T-cell (primary cell): ENCODE results near the gene ETV6. TPM values are rescaled to one million over a fixed set of nuclear protein-coding genes. Genes with fewer than 3 reads are reported as not detected.

Source experiments
- ATAC-seq, 4 experiments: fragments of 200-7000 bp in 3 of 4; fragments of 150-1000 bp in 1 of 4; cut with Tn5 transposase; replicated peaks in 1 of 4; 1 replicate in 3 of 4; 2 replicates in 1 of 4; pipeline ENCODE4 v1.10.0; 2021; ENCODE audit warnings: moderate library complexity in 3 of 4, mild to moderate bottlenecking in 2 of 4, moderate number of reproducible peaks in 1 of 4
- CTCF ChIA-PET, 2 donors: fragments of 300-600 bp; sonication (Branson Sonifier 250); formaldehyde crosslinking; loops; one replicate each; lab custom pipeline; 2022; ENCODE audit warnings: antibody characterized with exemption in 2 of 2; lab: Charles Lee
- POLR2A ChIA-PET, 2 donors: fragments of 300-600 bp; sonication (Branson Sonifier 250); formaldehyde crosslinking; loops; one replicate each; lab custom pipeline; 2022; ENCODE audit warnings: antibody characterized with exemption in 2 of 2; lab: Charles Lee
- DNase-seq, 35 experiments: peaks; one replicate each; pipeline versions ENCODE4 v3.0.0 to v3.0.0-alpha.2; 2013 to 2023
- H3K27ac ChIP-seq: one replicate; pipeline ENCODE4 v1.5.1; 2013; ENCODE audit warnings: low read length
- H3K27me3 ChIP-seq, 2 experiments: replicated peaks in 1 of 2; 1 replicate in 1 of 2; 2 replicates in 1 of 2; pipeline versions ENCODE4 v1.6.1 to v1.7.0; 2013; ENCODE audit warnings: low read length in 1 of 2, mixed read lengths in 1 of 2; ENCODE audit not compliant: control insufficient read depth in 2 of 2, insufficient read depth in 2 of 2; ENCODE audit errors: extremely low read depth in 1 of 2
- H3K36me3 ChIP-seq, 2 donors: 1 replicate in 1 of 2; 2 replicates in 1 of 2; pipeline versions ENCODE4 v1.6.1 to v1.7.0; 2013; ENCODE audit warnings: low read length in 1 of 2; ENCODE audit not compliant: control insufficient read depth in 2 of 2, insufficient read depth in 1 of 2; ENCODE audit errors: extremely low read depth in 1 of 2
- H3K4me1 ChIP-seq, 2 experiments: 1 replicate in 1 of 2; 2 replicates in 1 of 2; pipeline versions ENCODE4 v1.6.1 to v1.7.0; 2013; ENCODE audit warnings: low read length in 2 of 2, mixed read lengths in 1 of 2; ENCODE audit not compliant: insufficient read depth in 2 of 2, control insufficient read depth in 1 of 2; ENCODE audit errors: extremely low read depth in 1 of 2
- H3K4me3 ChIP-seq, 2 donors: 1 replicate in 1 of 2; 2 replicates in 1 of 2; pipeline versions ENCODE4 v1.5.1 to v1.7.0; 2013; ENCODE audit warnings: mild to moderate bottlenecking in 2 of 2, low read length in 1 of 2, moderate library complexity in 1 of 2; ENCODE audit not compliant: control insufficient read depth in 1 of 2; ENCODE audit errors: extremely low read depth in 1 of 2
- H3K9me3 ChIP-seq: 2 replicates; pipeline ENCODE4 v1.7.0; 2013
- H3K27ac Mint-ChIP-seq, 2 donors: one replicate each; pipeline ENCODE4 v1.8.0; 2020 to 2021; ENCODE audit warnings: mild to moderate bottlenecking in 2 of 2, mixed read lengths in 2 of 2
- H3K27me3 Mint-ChIP-seq, 2 donors: one replicate each; pipeline ENCODE4 v1.8.0; 2021 to 2022; ENCODE audit warnings: mixed read lengths in 2 of 2
- H3K36me3 Mint-ChIP-seq: one replicate; pipeline ENCODE4 v1.8.0; 2021; ENCODE audit warnings: mixed read lengths
- H3K4me1 Mint-ChIP-seq, 3 donors: one replicate each; pipeline ENCODE4 v1.8.0; 2020 to 2022; ENCODE audit warnings: mixed read lengths in 3 of 3, mild to moderate bottlenecking in 1 of 3
- H3K4me3 Mint-ChIP-seq, 3 donors: one replicate each; pipeline ENCODE4 v1.8.0; 2020 to 2022; ENCODE audit warnings: mild to moderate bottlenecking in 3 of 3, mixed read lengths in 3 of 3, moderate library complexity in 3 of 3
- H3K9me3 Mint-ChIP-seq, 3 donors: one replicate each; pipeline ENCODE4 v1.8.0; 2020 to 2022; ENCODE audit warnings: mixed read lengths in 3 of 3
- WGBS: methylation state at CpG from one replicate; pipeline ENCODE4 v1.1.5; 2013; ENCODE audit warnings: missing lambda C conversion rate; ENCODE audit not compliant: insufficient coverage; 5-methylcytosine and 5-hydroxymethylcytosine counted together
- total RNA-seq, 35 experiments: library from RNA in 6 of 35; stranded (reverse) in 6 of 35; fragments of 120-200 nt in 1 of 35; gene quantifications; one replicate each; pipeline versions ENCODE4 v1.2.1 to v1.2.4 and lab custom pipeline; 2013 to 2026

The ETV6 gene
- total RNA-seq, 5 donors from 2014 or later (not counting 1 experiment from before 2014, with no cell fraction given): 24.8 to 36.3 (median 31.3) TPM

DNA sequence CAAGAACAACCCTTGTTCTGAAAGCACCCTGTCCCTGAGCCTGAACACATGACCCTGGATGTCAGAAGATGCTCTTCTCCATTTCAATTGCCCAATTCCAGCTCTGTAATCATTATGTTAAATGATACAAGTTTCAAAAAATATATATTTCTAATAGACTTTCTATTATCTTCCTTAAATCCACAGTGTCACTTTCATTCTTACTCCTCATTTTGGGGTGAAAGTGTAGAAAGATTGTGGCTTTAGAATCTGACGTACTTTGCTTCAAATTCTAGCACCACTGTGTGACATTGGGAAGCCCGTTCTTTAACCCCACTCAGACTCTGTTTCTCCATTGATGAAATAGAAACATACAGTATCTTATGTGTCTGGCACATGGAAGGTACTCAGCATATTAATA is 83.2 kb downstream of the ETV6 start:
- H3K36me3 ChIP-seq: no peaks in the 10 kb centered on the region
- Mint-ChIP-seq H3K27me3 (no peaks in the 10 kb centered on the region), H3K27ac (peak overlapping the region; percentile 94 to 95), H3K4me1 (peaks cover 66 to 82% (median 70%) of the 10 kb centered on the region in 3 donors), H3K4me3 (peak overlapping the region; percentile 62 to 69 (median 62)), H3K36me3 (peaks cover 6% of the 10 kb centered on the region), H3K9me3 (no peaks in the 10 kb centered on the region)
- no peak overlapping the region for H3K4me3 ChIP-seq
- no peaks in the 10 kb centered on the region for H3K27me3 ChIP-seq
- H3K27ac ChIP-seq: peak overlapping the region; percentile 35
- ChIA-PET CTCF (no interaction called here), POLR2A (no interaction called here)
- WGBS: no CpG with 5 or more reads among the region's 2 CpGs
- DNase-seq (no peak), ATAC-seq (no peak)
- no peaks in the 10 kb centered on the region for H3K9me3 ChIP-seq
- peaks cover 26 to 40% of the 10 kb centered on the region in 2 experiments for H3K4me1 ChIP-seq

DNA sequence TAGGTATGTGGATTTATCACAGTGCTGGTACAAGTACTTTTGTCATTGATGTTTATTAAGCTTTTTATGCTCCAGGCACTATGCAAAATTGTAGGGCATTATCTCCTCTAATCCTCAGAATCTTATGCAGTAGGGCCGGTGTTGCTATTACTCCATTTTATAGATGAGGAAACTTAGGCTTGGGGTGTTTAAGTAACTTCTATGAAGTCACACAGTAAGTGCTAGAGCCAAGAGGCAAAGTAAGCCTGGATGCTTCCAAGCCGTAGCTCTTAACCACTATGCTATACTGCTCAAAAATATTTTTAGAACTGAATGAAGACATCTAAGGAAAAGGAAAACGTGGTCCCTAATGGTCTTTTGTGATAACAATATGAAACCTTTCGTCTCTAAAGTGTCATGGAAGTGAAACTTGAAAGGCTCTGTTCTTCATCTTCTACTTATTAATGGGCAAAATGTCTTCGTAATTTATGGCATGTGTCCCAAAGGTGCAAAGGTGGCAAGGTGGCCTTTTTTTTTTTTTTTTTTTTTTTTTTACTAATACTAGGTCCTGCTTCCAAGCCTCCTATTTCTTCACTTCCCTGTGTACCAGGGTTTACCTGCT is 85.2 kb downstream of the ETV6 start:
- H3K4me3 ChIP-seq: no peak overlapping the region
- H3K36me3 ChIP-seq: no peaks in the 10 kb centered on the region
- H3K27ac Mint-ChIP-seq: no peak overlapping the region
- H3K4me3 Mint-ChIP-seq: no peak overlapping the region
- H3K27me3 Mint-ChIP-seq: no peaks in the 10 kb centered on the region
- DNase-seq (no peak), ATAC-seq (no peak)
- no peaks in the 10 kb centered on the region for H3K9me3 Mint-ChIP-seq
- no peaks in the 10 kb centered on the region for H3K27me3 ChIP-seq
- no CpG with 5 or more reads among the region's 5 CpGs for WGBS
- H3K36me3 Mint-ChIP-seq: peaks cover 17% of the 10 kb centered on the region
- peaks cover 67 to 79% (median 68%) of the 10 kb centered on the region in 3 donors for H3K4me1 Mint-ChIP-seq
- no peaks in the 10 kb centered on the region for H3K9me3 ChIP-seq
- no peak overlapping the region for H3K27ac ChIP-seq
- H3K4me1 ChIP-seq: peaks cover 22 to 27% of the 10 kb centered on the region in 2 experiments
- ChIA-PET CTCF (interaction anchor here in 1 of 2 donors (0.6 to 0.9 kb wide), 2 partner anchors 25 to 31 kb away, joined by 3 to 7 read pairs; no protein-coding TSS in a partner anchor), POLR2A (no interaction called here)

DNA sequence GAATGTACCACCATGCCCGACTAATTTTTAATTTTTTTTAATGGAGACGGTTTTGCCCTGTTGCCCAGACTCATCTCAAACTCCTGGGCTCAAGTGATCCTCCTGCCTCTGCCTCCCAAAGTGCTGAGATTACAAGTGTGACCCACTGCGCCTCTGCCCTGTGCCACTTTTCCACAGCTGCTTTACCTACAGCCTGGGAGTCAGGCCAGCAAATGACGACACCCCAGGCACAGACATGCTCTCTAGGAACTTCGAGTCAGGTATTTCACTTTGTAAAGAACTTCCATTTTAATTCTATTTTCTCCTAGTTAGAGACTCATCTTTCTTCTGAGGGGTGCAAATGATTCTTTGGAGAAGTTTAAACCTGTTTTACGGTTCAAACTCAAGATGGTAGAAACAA is 89.0 kb downstream of the ETV6 start:
- peaks cover 56 to 70% (median 66%) of the 10 kb centered on the region in 3 donors for H3K4me1 Mint-ChIP-seq
- no peaks in the 10 kb centered on the region for H3K9me3 ChIP-seq
- H3K36me3 ChIP-seq: no peaks in the 10 kb centered on the region
- peaks cover 0 to 4% of the 10 kb centered on the region in 2 experiments for H3K4me1 ChIP-seq
- ATAC-seq (no peak), DNase-seq (no peak)
- H3K36me3 Mint-ChIP-seq: peaks cover 23% of the 10 kb centered on the region
- CTCF ChIA-PET: no interaction called here
- H3K27me3 Mint-ChIP-seq: no peaks in the 10 kb centered on the region
- H3K27me3 ChIP-seq: no peaks in the 10 kb centered on the region
- H3K9me3 Mint-ChIP-seq: no peaks in the 10 kb centered on the region
- no peak overlapping the region for H3K27ac ChIP-seq
- POLR2A ChIA-PET: interaction anchor here (0.7 kb wide), 2 partner anchors 10 to 118 kb away, joined by 4 to 13 read pairs; no protein-coding TSS in a partner anchor
- H3K4me3 Mint-ChIP-seq: no peak overlapping the region
- no peak overlapping the region for H3K27ac Mint-ChIP-seq
- H3K4me3 ChIP-seq: no peak overlapping the region
- 95% methylated on average over 4 of the region's 6 CpGs for WGBS

DNA sequence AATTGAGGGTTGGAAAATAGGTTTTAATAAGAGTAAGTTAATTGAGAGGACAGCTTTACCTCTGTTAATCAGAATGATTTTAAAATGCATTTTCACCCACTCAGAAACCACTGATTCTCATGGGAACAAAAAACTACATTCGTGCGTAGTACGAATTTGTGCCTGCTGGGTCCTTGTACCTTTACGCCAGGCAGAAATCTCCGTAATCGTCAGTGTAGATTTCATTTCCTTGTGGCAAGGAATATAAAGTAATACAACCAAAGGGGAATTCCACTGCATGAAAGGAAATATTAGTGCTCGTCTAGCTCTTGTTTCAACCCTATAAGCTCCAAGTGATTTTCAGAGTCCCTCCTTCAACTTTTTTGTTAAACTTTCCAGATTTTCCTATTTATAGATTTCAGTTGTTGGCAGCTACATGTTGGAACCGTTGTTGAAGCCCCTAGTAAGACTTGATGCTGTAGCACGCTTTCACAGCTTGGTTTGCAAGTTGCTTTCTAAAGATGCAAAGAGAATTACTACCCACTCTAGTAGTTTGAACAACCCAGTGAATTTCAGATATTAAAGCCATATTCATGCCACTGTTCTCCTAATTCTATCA is 90.6 kb downstream of the ETV6 start:
- Histone ChIP-seq H3K9me3 (no peaks in the 10 kb centered on the region), H3K27me3 (no peaks in the 10 kb centered on the region), H3K36me3 (no peaks in the 10 kb centered on the region), H3K4me3 (no peak overlapping the region), H3K27ac (no peak overlapping the region), H3K4me1 (peaks cover 0 to 4% of the 10 kb centered on the region in 2 experiments)
- WGBS: 90% methylated on average over 4 of the region's 9 CpGs
- Mint-ChIP-seq H3K36me3 (peaks cover 31% of the 10 kb centered on the region), H3K27me3 (no peaks in the 10 kb centered on the region), H3K4me1 (peaks cover 62 to 77% (median 76%) of the 10 kb centered on the region in 3 donors), H3K9me3 (no peaks in the 10 kb centered on the region), H3K27ac (peak overlapping the region in 1 of 2 donors; percentile 34), H3K4me3 (no peak overlapping the region)
- no peak for ATAC-seq
- CTCF ChIA-PET: interaction anchor here in 1 of 2 donors (0.6 kb wide), 1 partner anchor 29 kb away, joined by 4 read pairs; no protein-coding TSS in a partner anchor
- DNase-seq: no peak
- POLR2A ChIA-PET: no interaction called here

DNA sequence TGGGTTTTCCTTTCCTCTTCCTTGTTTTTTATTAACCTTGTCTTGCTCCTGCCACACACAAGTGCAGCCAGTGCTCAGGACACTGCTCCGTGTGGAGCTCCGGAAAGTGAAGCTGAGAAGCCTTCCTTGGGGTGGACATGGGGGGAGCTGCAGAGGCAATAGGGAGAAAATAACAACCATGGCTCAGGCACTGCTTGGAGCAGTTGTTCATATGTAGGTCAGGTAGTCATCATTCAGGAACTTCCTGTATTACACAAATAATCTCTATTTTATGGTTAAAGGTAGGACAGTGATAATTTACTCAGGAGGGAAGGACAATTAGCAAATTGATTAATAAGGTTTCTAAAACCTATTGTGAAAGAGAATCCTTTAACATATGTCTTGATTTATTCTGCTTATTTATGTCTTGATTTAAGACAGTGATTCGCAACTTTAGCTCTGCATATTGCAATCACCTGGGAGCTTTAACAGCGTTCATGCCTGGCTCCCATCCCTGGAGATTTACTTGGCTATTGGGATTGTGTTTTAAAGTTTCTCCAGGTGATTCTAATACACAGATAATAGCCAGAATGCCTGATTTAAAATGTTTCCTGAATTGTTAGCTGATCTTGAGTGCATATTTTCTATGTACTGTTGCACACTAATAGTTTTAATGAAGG is 92.1 kb downstream of the ETV6 start:
- Mint-ChIP-seq H3K9me3 (no peaks in the 10 kb centered on the region), H3K4me1 (peaks cover 68 to 80% (median 74%) of the 10 kb centered on the region in 3 donors), H3K27ac (peak overlapping the region in 1 of 2 donors; percentile 70), H3K36me3 (peaks cover 27% of the 10 kb centered on the region), H3K27me3 (no peaks in the 10 kb centered on the region), H3K4me3 (no peak overlapping the region)
- CTCF ChIA-PET: interaction anchor here in 1 of 2 donors (0.5 kb wide), 1 partner anchor 99 kb away, joined by 3 read pairs; no protein-coding TSS in a partner anchor
- peaks cover 0 to 4% of the 10 kb centered on the region in 2 experiments for H3K4me1 ChIP-seq
- H3K27me3 ChIP-seq: no peaks in the 10 kb centered on the region
- no peaks in the 10 kb centered on the region for H3K36me3 ChIP-seq
- H3K4me3 ChIP-seq: no peak overlapping the region
- ATAC-seq: no peak
- POLR2A ChIA-PET: no interaction called here
- H3K9me3 ChIP-seq: no peaks in the 10 kb centered on the region
- 100% methylated on average over 2 of the region's 4 CpGs for WGBS
- DNase-seq: no peak
- H3K27ac ChIP-seq: no peak overlapping the region
